ENCODE measurements around the gene DCDC1.

- TF ChIP-seq DNMT1 (IDR thresholded peaks at IDR 0.05), result no peak
- no peak for TF ChIP-seq NR2F6 (CRISPR knock-in tag; IDR thresholded peaks at IDR 0.05)
- TF ChIP-seq E2F4 (CRISPR knock-in tag; IDR thresholded peaks at IDR 0.05; ENCODE audit: low read depth), result no peak
- no peak for TF ChIP-seq MNT (conservative IDR thresholded peaks at IDR 0.05)
- TF ChIP-seq KAT8 (IDR thresholded peaks at IDR 0.05; ENCODE audit: low read depth), result no peak
- no peak for TF ChIP-seq SAP30 (IDR thresholded peaks at IDR 0.05; ENCODE audit: borderline replicate concordance, insufficient read depth, low read depth, low read length, poor library complexity, severe bottlenecking)
- TF ChIP-seq CTCF (IDR thresholded peaks at IDR 0.05 in 2 of 3, conservative IDR thresholded peaks at IDR 0.05 in 1 of 3; ENCODE audit: insufficient read depth in 2 of 3, low read depth in 1 of 3, low read length in 3 of 3), result no peak
- no peak for TF ChIP-seq FOXM1 (IDR thresholded peaks at IDR 0.05; ENCODE audit: low read depth)
- TF ChIP-seq FOXM1 (CRISPR knock-in tag; IDR thresholded peaks at IDR 0.05; ENCODE audit: low read depth), result no peak
- no peak for TF ChIP-seq HBP1 (CRISPR knock-in tag; IDR thresholded peaks at IDR 0.05)
- TF ChIP-seq TSC22D4 (tag; IDR thresholded peaks at IDR 0.05), result no peak
- no peak for TF ChIP-seq FOXK2 (conservative IDR thresholded peaks at IDR 0.05 in 1 of 2, IDR thresholded peaks at IDR 0.05 in 1 of 2; ENCODE audit: low read depth in 2 of 2)
These were observed 517.4 kb downstream of the DCDC1 start for GRCh38 chr11:30852091-30852490.

Data from K562 (cell line).